Adrenal gland (tissue), 12 donors: ENCODE results near the gene ADAMTS9. TPM values are rescaled to one million over a fixed set of nuclear protein-coding genes. Genes with fewer than 3 reads are reported as not detected.

Source experiments
- DNase-seq, 7 donors: peaks; one replicate each; pipeline ENCODE4 v3.0.0-alpha.2; 2019 to 2020
- H3K27ac ChIP-seq, 5 donors: fragments of 200-600 bp; sonication (generic) in 4 of 5; 1 replicate in 3 of 5; 2 replicates in 2 of 5; pipeline versions ENCODE4 v1.5.1 to v1.8.0; 2016 to 2020; ENCODE audit warnings: mild to moderate bottlenecking in 1 of 5
- H3K27me3 ChIP-seq: fragments of 200-600 bp; 2 replicates; pipeline ENCODE4 v1.8.0; 2021
- H3K36me3 ChIP-seq, 2 donors: fragments of 200-600 bp; replicated peaks in 1 of 2; 1 replicate in 1 of 2; 2 replicates in 1 of 2; pipeline versions ENCODE4 v1.5.1 to v1.8.0; 2018 to 2022
- H3K4me1 ChIP-seq, 2 donors: fragments of 200-600 bp; replicated peaks in 1 of 2; 1 replicate in 1 of 2; 2 replicates in 1 of 2; pipeline versions ENCODE4 v1.5.1 to v1.8.0; 2018 to 2021
- H3K4me3 ChIP-seq, 4 donors: fragments of 200-600 bp; sonication (generic) in 3 of 4; one replicate each; pipeline ENCODE4 v1.5.1; 2016 to 2018
- H3K9me3 ChIP-seq, 3 donors: fragments of 200-600 bp; sonication (generic) in 1 of 3; replicated peaks in 1 of 3; 1 replicate in 2 of 3; 2 replicates in 1 of 3; pipeline versions ENCODE4 v1.5.1 to v1.8.0; 2016 to 2021
- CTCF ChIP-seq, 6 experiments: fragments of 450-650 bp in 4 of 6; fragments of 200-600 bp in 2 of 6; sonication (generic) in 1 of 6; IDR thresholded peaks; 1 replicate in 5 of 6; 2 replicates in 1 of 6; pipeline versions ENCODE4 v1.5.1 to v1.8.0; 2016 to 2021; ENCODE audit warnings: antibody characterized with exemption in 6 of 6, mild to moderate bottlenecking in 2 of 6, moderate library complexity in 1 of 6
- POLR2A ChIP-seq, 2 donors: fragments of 450-650 bp; IDR thresholded peaks; one replicate each; pipeline ENCODE4 v1.6.1; 2017; ENCODE audit warnings: antibody characterized with exemption in 2 of 2, mild to moderate bottlenecking in 2 of 2, moderate library complexity in 1 of 2
- WGBS, 4 donors: extraction: QIAGEN DNeasy Blood & Tissue Kit in 2 of 4; methylation state at CpG; one replicate each; pipeline versions ENCODE4 v1.1.5 to v1.1.7; 2013 to 2017; 5-methylcytosine and 5-hydroxymethylcytosine counted together
- intact Hi-C, 2 donors: fragments of 100-400 bp; cut with DNase I; formaldehyde crosslinking; loops; one replicate each; pipeline versions ENCODE4 v1.14.1 to v1.15.0; 2022 to 2023
- polyA plus RNA-seq, 3 donors: library from polyadenylated mRNA; stranded (reverse); fragments of 200-250 nt in 2 of 3; fragments of 350-450 nt in 1 of 3; fragmentation: Illumina TruSeq in 1 of 3; extraction: RNeasy Lipid Tissue Mini Kit (QIAGEN cat#74804) in 1 of 3; gene quantifications; one replicate each; pipeline ENCODE4 v1.2.3, GENCODE V29; 2013 to 2014
- total RNA-seq, 9 donors: library from RNA; depleted of rRNA in 4 of 9; stranded (reverse); fragments of >200 nt in 4 of 9; fragments of 120-200 nt in 1 of 9; fragmentation: NEBNext Ultra II Directional in 1 of 9; extraction: Animal tissue kit (Norgen Biotek cat#: 25700) in 1 of 9; gene quantifications; one replicate each; pipeline versions ENCODE4 v1.1.0 to v1.2.4, GENCODE V29; 2013 to 2023
- donor health status: healthy with polysubstance abuse.
- donor health status: Bipolar disorder and iron deficiency.
- donor health status: DM: yes; HTN: yes; CAD: no.
- donor health status: DM: no; HTN: no; CAD: no.
- donor health status: DM: no; HTN: no; CAD: no.
- donor health status: DM: yes; HTN: yes; CAD: no.

Gene ADAMTS9
- total and polyA plus RNA-seq, 12 donors, result 5.1 to 51.2 (median 22.0) TPM

- intact Hi-C loops, result no loop called here
- no peak for DNase-seq
- Histone ChIP-seq H3K27me3 (no peaks in the 10 kb centered on the region), H3K9me3 (no peaks in the 10 kb centered on the region), H3K27ac (no peak overlapping the region), H3K36me3 (no peaks in the 10 kb centered on the region), H3K4me3 (no peak overlapping the region), H3K4me1 (no peaks in the 10 kb centered on the region)
- TF ChIP-seq CTCF (IDR thresholded peaks at IDR 0.05), result no peak
- TF ChIP-seq POLR2A (IDR thresholded peaks at IDR 0.05), result no peak
- 76 to 84% (median 79%) methylated on average over 1 of the region's 1 CpG for WGBS, 4 donors
These were observed 99.4 kb downstream of the ADAMTS9 start for GRCh38 chr3:64588380-64588779.

DNA sequence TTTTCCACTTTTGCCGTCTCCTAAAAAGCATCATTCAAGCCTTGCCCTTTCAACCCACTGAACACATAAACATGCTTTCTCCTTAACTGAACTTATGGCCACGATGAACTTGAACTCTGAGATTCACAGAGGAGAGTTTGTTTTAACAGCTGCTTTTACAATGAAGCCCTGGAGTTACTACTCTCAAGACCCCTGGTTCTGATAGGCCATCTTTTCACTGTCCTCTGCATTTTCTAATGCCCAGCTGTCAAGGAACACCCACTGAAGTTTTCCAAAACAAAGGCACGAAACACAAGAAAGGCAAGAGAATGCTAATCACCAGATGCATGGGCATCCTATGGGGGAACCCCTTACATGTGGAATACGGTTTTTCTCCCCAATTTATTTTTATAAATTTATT, 100.8 kb downstream of the ADAMTS9 start:
- Histone ChIP-seq H3K27me3 (no peaks in the 10 kb centered on the region), H3K4me1 (no peaks in the 10 kb centered on the region), H3K36me3 (no peaks in the 10 kb centered on the region), H3K27ac (no peak overlapping the region), H3K4me3 (no peak overlapping the region), H3K9me3 (no peaks in the 10 kb centered on the region)
- 71 to 78% (median 75%) methylated on average over 4 of the region's 4 CpGs for WGBS, 4 donors
- no peak for DNase-seq
- intact Hi-C loops, result no loop called here
- TF ChIP-seq CTCF (IDR thresholded peaks at IDR 0.05) (no peak), POLR2A (IDR thresholded peaks at IDR 0.05) (no peak)

DNA sequence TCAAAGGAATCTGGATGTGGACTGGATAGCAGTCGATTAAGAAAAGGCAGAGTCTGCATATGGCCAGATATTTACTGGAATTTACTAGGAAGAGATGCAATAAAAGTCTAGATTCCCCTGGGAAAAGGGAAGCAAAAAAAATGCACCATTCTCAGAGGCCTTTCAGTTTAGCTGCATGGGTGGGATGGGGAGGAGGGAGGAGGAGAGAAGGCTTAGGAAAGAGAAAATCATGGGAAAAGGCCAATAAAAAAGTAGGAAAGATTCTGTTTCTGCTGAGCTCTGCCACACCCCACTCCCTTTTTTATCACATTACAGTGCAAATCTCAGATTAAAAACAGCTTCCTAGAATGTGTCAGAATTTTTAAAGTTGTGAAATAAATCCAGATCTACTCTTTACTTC, 103.6 kb downstream of the ADAMTS9 start:
- H3K27ac ChIP-seq, result no peak overlapping the region
- no peak for DNase-seq
- WGBS, 4 donors, result 50 to 79% (median 71%) methylated on average over 1 of the region's 1 CpG
- H3K36me3 ChIP-seq, result no peaks in the 10 kb centered on the region
- intact Hi-C loops, result no loop called here
- no peaks in the 10 kb centered on the region for H3K4me1 ChIP-seq
- no peaks in the 10 kb centered on the region for H3K27me3 ChIP-seq
- H3K4me3 ChIP-seq, result no peak overlapping the region
- H3K9me3 ChIP-seq, result no peaks in the 10 kb centered on the region
- TF ChIP-seq CTCF (IDR thresholded peaks at IDR 0.05) (no peak), POLR2A (IDR thresholded peaks at IDR 0.05) (no peak)

DNA sequence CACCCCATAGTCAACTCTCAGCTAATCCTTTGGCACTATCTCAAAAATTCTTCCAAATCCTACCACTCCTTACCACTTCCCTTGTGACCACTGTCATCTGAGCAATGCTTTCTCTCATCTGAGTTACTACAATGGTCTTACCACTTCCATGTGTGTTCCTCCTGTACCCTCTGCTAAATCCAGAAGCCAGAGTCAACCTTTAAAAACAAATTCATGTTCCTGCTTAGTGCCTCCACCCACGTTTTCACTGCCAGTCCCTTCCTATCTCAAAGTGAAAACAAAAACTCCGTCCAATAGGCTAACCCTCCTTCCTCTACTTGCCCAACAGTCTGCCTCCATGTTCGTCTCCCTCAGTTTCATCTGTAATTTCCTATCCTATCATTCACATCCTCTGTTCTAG, 109.0 kb downstream of the ADAMTS9 start:
- no peaks in the 10 kb centered on the region for H3K27me3 ChIP-seq
- 84 to 91% (median 88%) methylated on average over 3 of the region's 3 CpGs for WGBS, 4 donors
- intact Hi-C loops, result no loop called here
- H3K36me3 ChIP-seq, result no peaks in the 10 kb centered on the region
- no peaks in the 10 kb centered on the region for H3K9me3 ChIP-seq
- no peak overlapping the region for H3K4me3 ChIP-seq
- no peak for DNase-seq
- no peak for TF ChIP-seq CTCF (IDR thresholded peaks at IDR 0.05)
- TF ChIP-seq POLR2A (IDR thresholded peaks at IDR 0.05), result no peak
- H3K4me1 ChIP-seq, result no peaks in the 10 kb centered on the region
- no peak overlapping the region for H3K27ac ChIP-seq
